HepG2 (cell line): ENCODE results near the gene NAV2. TPM values are rescaled to one million over a fixed set of nuclear protein-coding genes. Genes with fewer than 3 reads are reported as not detected.

ENCODE experiments used
- ATAC-seq: fragments of 200-7000 bp; cut with Tn5 transposase; 3 replicates; pipeline ENCODE4 v1.9.1; 2020; ENCODE audit warnings: mild to moderate bottlenecking, moderate library complexity
- BruUV-seq: library from RNA; stranded (reverse); fragments of 400-500 nt; replicated peaks from 2 replicates; lab custom pipeline; 2021; lab: Mats Ljungman, UMichigan
- CTCF ChIA-PET: fragments of 300-600 bp; formaldehyde crosslinking; extraction: SDS; loops from one replicate; lab custom pipeline; 2021; ENCODE audit warnings: low total read pairs, inconsistent platforms, low intra/inter-chr PET ratio; lab: Yijun Ruan, JAX
- POLR2A ChIA-PET: fragments of 350-600 bp; sonication (Branson Sonifier 250); formaldehyde crosslinking; loops from one replicate; lab custom pipeline; 2020; ENCODE audit warnings: antibody characterized with exemption, inconsistent platforms; lab: Yijun Ruan, JAX
- DNase-seq: peaks from one replicate; pipeline ENCODE4 v3.0.0-alpha.2; 2015; ENCODE audit warnings: low spot score
- FAIRE-seq: peaks from 3 replicates; lab custom pipeline; 2011; peaks lifted over from hg19 to GRCh38; lab: Jason Lieb, UNC
- H2AFZ ChIP-seq: one replicate; pipeline ENCODE4 v1.6.1; 2011; ENCODE audit warnings: low read length, inconsistent platforms
- H3K27ac ChIP-seq: fragments of 300-600 bp; 3 replicates; pipeline ENCODE4 v1.8.0; 2011; ENCODE audit warnings: mixed run types, mild to moderate bottlenecking, mixed read lengths, low read length, inconsistent platforms; ENCODE audit not compliant: insufficient read depth; ENCODE audit errors: extremely low read length
- H3K27me3 ChIP-seq, 2 experiments: fragments of 200-600 bp in 1 of 2; 2 replicates in 1 of 2; 3 replicates in 1 of 2; pipeline versions ENCODE4 v1.6.0 to v1.8.0; 2011; ENCODE audit warnings: low read length in 2 of 2, mild to moderate bottlenecking in 2 of 2, moderate library complexity in 2 of 2, inconsistent platforms in 1 of 2; ENCODE audit not compliant: insufficient read depth in 2 of 2, control insufficient read depth in 1 of 2
- H3K36me3 ChIP-seq, 2 experiments: fragments of 200-600 bp in 1 of 2; replicated peaks in 1 of 2; 2 replicates in 1 of 2; 3 replicates in 1 of 2; pipeline versions ENCODE4 v1.5.1 to v1.8.0; 2011; ENCODE audit warnings: low read length in 2 of 2, inconsistent platforms in 1 of 2; ENCODE audit not compliant: insufficient read depth in 2 of 2, control insufficient read depth in 1 of 2
- H3K4me1 ChIP-seq: 2 replicates; pipeline ENCODE4 v1.5.1; 2012; ENCODE audit warnings: low read length, inconsistent platforms; ENCODE audit not compliant: insufficient read depth
- H3K4me2 ChIP-seq: 2 replicates; pipeline ENCODE4 v1.6.0; 2011; ENCODE audit warnings: low read depth, low read length, inconsistent platforms
- H3K4me3 ChIP-seq, 3 experiments: fragments of 200-600 bp in 1 of 3; sonication (generic), shearing (Covaris generic) in 1 of 3; replicated peaks in 1 of 3; 2 replicates each; pipeline ENCODE4 v1.5.1; 2011 to 2016; ENCODE audit warnings: low read length in 3 of 3, inconsistent platforms in 2 of 3, low read depth in 2 of 3, mild to moderate bottlenecking in 2 of 3, control low read depth in 1 of 3, mixed read lengths in 1 of 3; ENCODE audit not compliant: insufficient read depth in 1 of 3
- H3K79me2 ChIP-seq: one replicate; pipeline ENCODE4 v1.6.1; 2011; ENCODE audit warnings: low read length, inconsistent platforms; ENCODE audit not compliant: insufficient read depth
- H3K9ac ChIP-seq: 2 replicates; pipeline ENCODE4 v1.6.0; 2011; ENCODE audit warnings: mild to moderate bottlenecking, low read depth, low read length, inconsistent platforms; ENCODE audit not compliant: insufficient read depth
- H3K9me3 ChIP-seq: 2 replicates; pipeline ENCODE4 v1.5.1; 2012; ENCODE audit warnings: mild to moderate bottlenecking, low read length
- H4K20me1 ChIP-seq: 2 replicates; pipeline ENCODE4 v1.6.0; 2011; ENCODE audit warnings: inconsistent platforms, mild to moderate bottlenecking, low read length, moderate library complexity; ENCODE audit not compliant: insufficient read depth
- JUND ChIP-seq: sonication (generic); formaldehyde crosslinking; IDR thresholded peaks from 2 replicates; pipeline ENCODE4 v1.8.0; 2022; ENCODE audit warnings: mild to moderate bottlenecking, missing genetic modification reagents
- TEF ChIP-seq: sonication (generic); formaldehyde crosslinking; IDR thresholded peaks from 2 replicates; pipeline ENCODE4 v1.5.0; 2020; ENCODE audit warnings: missing genetic modification reagents
- ZBTB42 ChIP-seq: sonication (generic); formaldehyde crosslinking; IDR thresholded peaks from 2 replicates; pipeline ENCODE4 v1.5.0; 2020; ENCODE audit warnings: mild to moderate bottlenecking, missing genetic modification reagents
- ZNF607 ChIP-seq: sonication (generic); formaldehyde crosslinking; IDR thresholded peaks from 2 replicates; pipeline ENCODE4 v1.5.1; 2020; ENCODE audit warnings: missing genetic modification reagents, mild to moderate bottlenecking, borderline replicate concordance
- WGBS: methylation state at CpG from one replicate; pipeline ENCODE4 v1.1.6; 2017; ENCODE audit warnings: low lambda C conversion rate; 5-methylcytosine and 5-hydroxymethylcytosine counted together
- in situ Hi-C: cut with HindIII; loops from 2 replicates; pipeline ENCODE4 v1.10.0; 2017; ENCODE audit warnings: low pct_unique_long_range_greater_than_20kb; ENCODE audit not compliant: extremely low pct_ligation_motif_present
- intact Hi-C: fragments of 100-400 bp; cut with micrococcal nuclease; formaldehyde crosslinking; loops from one replicate; pipeline ENCODE4 v1.10.0; 2022; ENCODE audit not compliant: unreplicated experiment
- polyA plus RNA-seq, 8 experiments: library from polyadenylated mRNA; depleted of rRNA in 3 of 8; stranded (reverse) in 7 of 8; unstranded in 1 of 8; fragments of >200 nt; fragmentation: Illumina TruSeq in 4 of 8; extraction: Trizol in 4 of 8; gene quantifications; 2 replicates each; pipeline versions ENCODE4 v1.2.1 to v1.2.3, GENCODE V29; 2011 to 2016; ENCODE audit warnings: low read depth in 4 of 8, missing spikeins in 1 of 8, mixed read lengths in 1 of 8; ENCODE audit not compliant: insufficient read depth in 1 of 8
- total RNA-seq, 5 experiments: library from RNA; depleted of rRNA; stranded (reverse); fragments of >200 nt; fragmentation: Illumina TruSeq; extraction: Trizol; gene quantifications; 2 replicates each; pipeline ENCODE4 v1.2.3, GENCODE V29; 2016; ENCODE audit warnings: low read depth in 1 of 5

Gene NAV2
- total and polyA plus RNA-seq, 2 of the 13 experiments (the other 11 are each of a cell fraction or from before 2014, with no cell fraction given), result 9.3 to 34.6 TPM

GRCh38 chr11:20120134-20120925, 407.7 kb downstream of the NAV2 start:
- H3K4me1 ChIP-seq, result no peaks in the 10 kb centered on the region
- no peaks in the 10 kb centered on the region for H3K27me3 ChIP-seq
- no peak overlapping the region for H3K4me2 ChIP-seq
- H3K9ac ChIP-seq, result no peak overlapping the region
- TF ChIP-seq ZNF607 (CRISPR knock-in tag), result no peak
- TF ChIP-seq TEF, result no peak
- no peak for TF ChIP-seq ZBTB42 (CRISPR knock-in tag)
- no peaks in the 10 kb centered on the region for H3K79me2 ChIP-seq
- CTCF ChIA-PET, result no interaction called here
- DNase-seq (no peak), FAIRE-seq (no peak), ATAC-seq (no peak)
- H3K27ac ChIP-seq, result no peak overlapping the region
- POLR2A ChIA-PET, result no interaction called here
- BruUV-seq, result no TSS peak
- intact Hi-C loops (loop anchor here (10.0 kb wide), 1 partner anchor 324 kb away; no protein-coding TSS in a partner anchor), in situ Hi-C loops (no loop called here)
- H3K9me3 ChIP-seq, result no peaks in the 10 kb centered on the region
- 95% methylated on average over 7 of the region's 7 CpGs for WGBS
- H4K20me1 ChIP-seq, result no peaks in the 10 kb centered on the region
- no peak overlapping the region for H3K4me3 ChIP-seq
- no peak overlapping the region for H2AFZ ChIP-seq
- peaks cover 20 to 38% of the 10 kb centered on the region in 2 experiments; a peak in 4 of 5 replicates for H3K36me3 ChIP-seq

- BruUV-seq, result no TSS peak
- Histone ChIP-seq H3K9me3 (no peaks in the 10 kb centered on the region), H3K4me1 (no peaks in the 10 kb centered on the region), H3K27ac (no peak overlapping the region), H3K9ac (no peak overlapping the region), H3K27me3 (peaks cover 0 to 3% of the 10 kb centered on the region in 2 experiments; a peak in 1 of 5 replicates), H3K36me3 (peaks cover 16 to 29% of the 10 kb centered on the region in 2 experiments; a peak in 4 of 5 replicates), H3K4me3 (no peak overlapping the region), H3K79me2 (no peaks in the 10 kb centered on the region), H4K20me1 (no peaks in the 10 kb centered on the region), H3K4me2 (no peak overlapping the region), H2AFZ (no peak overlapping the region)
- 51% methylated on average over 3 of the region's 3 CpGs for WGBS
- TF ChIP-seq JUND (CRISPR knock-in tag), result no peak
- DNase-seq (no peak), ATAC-seq (no peak; the same call in 2 of the 3 replicates), FAIRE-seq (no peak)
- ChIA-PET CTCF (no interaction called here), POLR2A (no interaction called here)
- in situ Hi-C loops, result no loop called here
- intact Hi-C loops, result loop anchor here (10.0 kb wide), 1 partner anchor 323 kb away; no protein-coding TSS in a partner anchor
Observed at GRCh38 chr11:20122131-20122530, 409.5 kb downstream of the NAV2 start.
